ENCODE measurements around the gene ERGIC1.
A peak's percentile ranks its signal among the peaks of the same experiment; 100 is the strongest.

Gene ERGIC1

DNA sequence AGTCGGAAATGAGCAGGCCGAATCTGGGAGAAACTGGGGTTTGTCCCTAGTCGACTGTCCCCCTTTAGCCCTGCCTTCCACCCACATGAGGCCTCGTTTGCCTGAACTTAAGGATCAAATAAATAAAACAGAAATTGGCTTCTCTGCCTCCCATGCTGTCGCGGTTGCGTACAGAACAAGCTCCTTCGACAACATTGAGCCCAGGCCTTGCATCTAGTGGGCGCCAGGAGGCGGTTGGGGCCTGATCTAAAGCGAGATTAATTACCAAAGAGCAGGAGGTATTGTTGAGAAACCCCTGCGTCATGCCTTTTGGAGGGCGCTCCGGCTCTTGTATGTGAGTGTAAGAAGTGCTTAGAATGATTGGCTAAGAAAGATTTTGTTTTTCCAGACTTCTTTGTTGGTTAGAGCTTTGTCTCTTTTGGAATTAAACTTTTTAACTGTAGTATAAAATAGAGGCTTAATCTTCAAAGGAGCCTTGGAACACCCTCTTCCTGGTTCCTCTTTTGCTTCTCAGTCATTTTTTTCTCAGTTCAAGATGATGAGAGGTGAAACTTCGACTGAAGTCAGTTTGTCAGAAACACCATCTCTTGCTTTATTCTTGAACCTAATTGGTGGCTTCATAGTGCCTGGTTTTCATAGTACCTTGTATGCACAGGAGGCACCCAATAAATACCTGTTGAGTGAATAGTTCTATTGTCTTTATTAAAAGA lies 150.3 kb downstream of the ERGIC1 start:
- DNase-seq (ENCODE audit: extremely low read depth, low read depth) = peak; percentile 40
- TF ChIP-seq, protein P1, sequence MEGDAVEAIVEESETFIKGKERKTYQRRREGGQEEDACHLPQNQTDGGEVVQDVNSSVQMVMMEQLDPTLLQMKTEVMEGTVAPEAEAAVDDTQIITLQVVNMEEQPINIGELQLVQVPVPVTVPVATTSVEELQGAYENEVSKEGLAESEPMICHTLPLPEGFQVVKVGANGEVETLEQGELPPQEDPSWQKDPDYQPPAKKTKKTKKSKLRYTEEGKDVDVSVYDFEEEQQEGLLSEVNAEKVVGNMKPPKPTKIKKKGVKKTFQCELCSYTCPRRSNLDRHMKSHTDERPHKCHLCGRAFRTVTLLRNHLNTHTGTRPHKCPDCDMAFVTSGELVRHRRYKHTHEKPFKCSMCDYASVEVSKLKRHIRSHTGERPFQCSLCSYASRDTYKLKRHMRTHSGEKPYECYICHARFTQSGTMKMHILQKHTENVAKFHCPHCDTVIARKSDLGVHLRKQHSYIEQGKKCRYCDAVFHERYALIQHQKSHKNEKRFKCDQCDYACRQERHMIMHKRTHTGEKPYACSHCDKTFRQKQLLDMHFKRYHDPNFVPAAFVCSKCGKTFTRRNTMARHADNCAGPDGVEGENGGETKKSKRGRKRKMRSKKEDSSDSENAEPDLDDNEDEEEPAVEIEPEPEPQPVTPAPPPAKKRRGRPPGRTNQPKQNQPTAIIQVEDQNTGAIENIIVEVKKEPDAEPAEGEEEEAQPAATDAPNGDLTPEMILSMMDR (IDR thresholded peaks at IDR 0.05; ENCODE audit: low read depth, low read length, missing control alignments) = peak; percentile 65

DNA sequence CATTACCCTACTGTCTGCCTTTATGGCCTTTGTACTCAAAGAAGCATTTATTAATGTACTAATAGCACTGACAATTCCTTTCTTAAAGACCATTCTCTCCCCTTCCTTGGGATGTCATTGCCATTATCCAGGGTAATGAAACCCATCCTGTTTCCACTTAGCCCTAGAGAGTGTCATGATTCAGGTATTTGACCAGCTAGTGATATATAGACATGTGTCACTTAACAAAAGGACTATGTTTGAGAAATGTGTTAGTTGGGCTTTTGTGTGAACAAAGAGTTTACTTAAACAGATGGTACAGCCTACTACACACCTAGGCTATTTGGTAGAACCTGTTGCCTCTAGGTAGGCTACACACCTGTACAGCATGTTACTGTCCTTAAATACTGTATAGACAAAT lies 151.5 kb downstream of the ERGIC1 start:
- no peak for DNase-seq (ENCODE audit: extremely low read depth, low read depth)
- TF ChIP-seq, protein P1 (IDR thresholded peaks at IDR 0.05; ENCODE audit: low read depth, low read length, missing control alignments) = no peak
- peak overlapping the region; percentile 96 for H3K4me3 ChIP-seq (replicated peaks; ENCODE audit: low read depth, low read length)

More for the DNA sequence above, 150.3 kb downstream of the ERGIC1 start:
- H3K4me3 ChIP-seq (replicated peaks; ENCODE audit: low read depth, low read length) = peak overlapping the region; percentile 96

DNA sequence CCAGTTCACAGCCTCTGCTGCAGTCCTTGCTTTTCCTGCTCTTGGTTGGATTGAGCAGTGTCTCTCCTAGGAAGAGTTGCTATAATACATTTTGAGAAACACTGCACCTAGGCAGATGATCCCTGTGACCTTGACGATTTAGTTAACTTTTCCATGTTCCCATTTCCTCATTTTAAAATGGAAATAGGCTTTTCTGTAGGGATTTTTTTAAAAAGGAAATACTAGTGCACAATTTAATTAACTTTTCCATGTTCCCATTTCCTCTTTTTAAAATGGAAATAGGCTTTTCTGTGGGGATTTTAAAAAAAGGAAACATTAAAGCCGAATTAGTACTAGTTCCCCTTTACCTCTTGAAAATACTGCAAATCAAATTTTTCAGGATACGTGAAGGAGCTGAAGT lies 154.2 kb downstream of the ERGIC1 start:
- H3K4me3 ChIP-seq (replicated peaks; ENCODE audit: low read depth, low read length) = no peak overlapping the region
- DNase-seq (ENCODE audit: extremely low read depth, low read depth) = no peak
- TF ChIP-seq, protein P1 (IDR thresholded peaks at IDR 0.05; ENCODE audit: low read depth, low read length, missing control alignments) = no peak

DNA sequence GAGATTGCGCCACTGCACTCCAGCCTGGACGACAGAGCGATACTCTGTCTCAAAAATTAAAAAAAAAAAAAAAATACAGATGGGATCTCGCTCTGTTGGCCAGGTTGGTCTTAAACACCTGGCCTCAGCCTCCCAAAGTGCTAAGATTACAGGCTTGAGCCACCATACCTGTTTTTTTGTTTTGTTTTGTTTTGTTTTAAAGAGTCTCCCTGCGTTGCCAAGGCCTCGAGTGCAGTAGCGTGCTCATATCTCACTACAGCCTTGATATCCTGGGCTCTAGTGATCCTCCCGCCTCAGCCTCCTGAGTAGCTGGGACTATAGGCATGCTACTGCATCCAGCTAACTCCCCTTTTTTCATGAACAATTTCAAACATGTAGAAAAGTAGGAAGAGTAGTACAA lies 156.7 kb downstream of the ERGIC1 start:
- DNase-seq (ENCODE audit: extremely low read depth, low read depth) = no peak
- H3K4me3 ChIP-seq (replicated peaks; ENCODE audit: low read depth, low read length) = no peak overlapping the region
- TF ChIP-seq, protein P1 (IDR thresholded peaks at IDR 0.05; ENCODE audit: low read depth, low read length, missing control alignments) = no peak

DNA sequence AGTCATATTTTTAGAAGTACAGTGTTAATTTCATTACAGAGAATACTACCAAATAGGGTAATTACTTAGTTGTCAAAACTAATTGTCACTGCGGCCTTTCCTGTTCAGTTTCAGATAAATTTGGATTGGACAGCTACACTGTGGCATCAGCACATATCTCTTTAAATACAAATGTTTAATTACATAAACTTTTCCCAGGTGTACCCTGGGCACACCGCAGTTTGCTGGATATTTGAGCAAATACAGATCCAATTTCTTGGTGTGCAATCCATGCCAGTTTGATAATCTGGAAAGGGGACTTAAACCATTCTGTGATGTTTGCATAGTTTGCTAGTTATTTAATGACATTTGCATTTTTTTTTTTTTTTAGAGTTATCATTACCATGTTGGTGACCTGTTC lies 160.4 kb downstream of the ERGIC1 start:
- TF ChIP-seq, protein P1 (IDR thresholded peaks at IDR 0.05; ENCODE audit: low read depth, low read length, missing control alignments) = no peak
- H3K4me3 ChIP-seq (replicated peaks; ENCODE audit: low read depth, low read length) = no peak overlapping the region
- DNase-seq (ENCODE audit: extremely low read depth, low read depth) = no peak

DNA sequence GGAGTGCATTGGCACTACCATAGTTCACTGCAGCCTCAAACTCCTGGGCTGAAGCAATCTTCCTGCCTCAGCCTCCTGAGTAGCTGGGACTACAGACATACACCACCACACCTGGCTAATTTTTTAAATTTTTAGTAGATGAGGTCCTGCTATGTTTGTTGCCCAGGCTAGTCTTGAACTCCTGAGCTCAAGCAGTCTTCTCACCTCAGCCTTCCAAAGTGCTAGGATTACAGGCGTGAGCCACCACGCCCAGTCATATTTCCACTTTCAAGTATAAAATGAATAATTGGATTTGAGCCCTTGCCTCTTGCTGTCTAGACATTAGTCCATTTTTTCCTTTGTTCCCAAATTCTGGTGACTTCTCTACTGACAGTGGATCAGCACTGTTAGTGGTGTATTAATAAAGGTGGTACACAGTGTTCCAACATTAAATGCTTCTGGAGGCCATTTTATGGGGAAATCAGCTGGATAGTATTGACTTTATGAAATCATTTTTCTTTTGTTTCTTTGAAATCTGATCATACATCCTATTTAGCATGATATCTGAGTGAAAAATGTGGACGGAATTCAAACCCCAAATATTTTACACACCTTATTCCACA lies 165.4 kb downstream of the ERGIC1 start:
- TF ChIP-seq, protein P1 (IDR thresholded peaks at IDR 0.05; ENCODE audit: low read depth, low read length, missing control alignments) = no peak
- H3K4me3 ChIP-seq (replicated peaks; ENCODE audit: low read depth, low read length) = no peak overlapping the region
- DNase-seq (ENCODE audit: extremely low read depth, low read depth) = no peak
